ENCODE results near the gene XKRX.

Gene XKRX

DNA sequence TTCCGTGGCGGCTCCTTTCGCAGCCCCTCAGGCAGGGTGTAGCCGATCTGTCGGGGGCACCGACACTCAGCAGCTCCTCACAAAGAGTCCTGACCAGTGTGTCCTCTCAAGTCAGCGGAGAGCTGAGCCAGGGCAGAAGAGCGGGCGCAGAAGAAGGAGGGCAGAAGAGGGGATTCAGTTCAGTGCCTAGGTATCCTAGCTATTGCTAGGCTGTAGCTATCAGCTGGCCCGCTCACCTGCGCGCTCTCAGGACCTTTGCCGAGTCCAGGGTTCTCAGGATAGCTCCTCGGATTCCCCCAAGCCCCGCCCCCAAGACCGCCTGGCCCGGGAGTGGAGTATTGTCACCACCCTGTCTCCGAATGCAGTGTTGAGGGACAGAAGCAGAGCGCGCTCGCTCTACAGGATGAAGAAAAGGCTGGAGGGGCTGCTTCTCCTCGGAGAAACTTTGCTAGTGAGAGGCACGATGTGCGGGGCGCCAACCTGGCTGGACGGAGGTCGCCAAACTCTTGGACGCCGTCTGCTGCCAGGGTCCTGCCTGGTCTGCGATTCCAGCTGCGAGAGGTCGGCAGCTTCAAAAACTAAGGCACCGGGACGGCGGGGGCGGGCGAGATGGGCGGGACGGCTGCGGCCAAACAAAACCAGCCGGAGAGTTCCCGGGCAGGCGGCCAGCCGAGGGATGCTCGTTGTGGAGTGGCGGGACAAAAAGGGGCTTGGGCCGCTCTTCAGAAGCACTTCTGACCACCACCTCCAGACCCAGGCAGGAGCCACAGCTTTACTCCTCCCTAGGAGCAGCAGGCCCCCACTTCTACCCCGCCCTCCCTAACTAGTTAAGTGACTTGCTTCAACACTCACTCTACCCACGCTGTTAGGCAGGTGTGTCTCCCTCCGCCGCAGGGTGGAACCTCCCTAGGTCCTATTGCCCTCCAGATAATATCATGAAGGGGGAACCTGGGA is at the start of gene XKRX:
Gene XKRX, minus strand, starts transcription at position 258 of the 954 bp plus-strand sequence. CDS start 613 bp downstream, outside the sequence.
- no peaks in the 10 kb centered on the region for H3K27me3 ChIP-seq (ENCODE audit: insufficient read depth, low read length, poor library complexity)
- no peak within 1 kb of the TSS for H3K4me3 ChIP-seq (ENCODE audit: low read depth in 1 of 2, low read length in 2 of 2)
- no peak within 1 kb of the TSS for H3K9ac ChIP-seq (ENCODE audit: low read depth, low read length)
- no peaks in the 10 kb centered on the region for H3K36me3 ChIP-seq (ENCODE audit: insufficient read depth, low read length)
- ATAC-seq (ENCODE audit: insufficient read depth, low read depth) (no peak), DNase-seq (no peak)
- no peaks in the 10 kb centered on the region for H3K79me2 ChIP-seq (ENCODE audit: insufficient read depth, low read length)
- TF ChIP-seq, protein P1, sequence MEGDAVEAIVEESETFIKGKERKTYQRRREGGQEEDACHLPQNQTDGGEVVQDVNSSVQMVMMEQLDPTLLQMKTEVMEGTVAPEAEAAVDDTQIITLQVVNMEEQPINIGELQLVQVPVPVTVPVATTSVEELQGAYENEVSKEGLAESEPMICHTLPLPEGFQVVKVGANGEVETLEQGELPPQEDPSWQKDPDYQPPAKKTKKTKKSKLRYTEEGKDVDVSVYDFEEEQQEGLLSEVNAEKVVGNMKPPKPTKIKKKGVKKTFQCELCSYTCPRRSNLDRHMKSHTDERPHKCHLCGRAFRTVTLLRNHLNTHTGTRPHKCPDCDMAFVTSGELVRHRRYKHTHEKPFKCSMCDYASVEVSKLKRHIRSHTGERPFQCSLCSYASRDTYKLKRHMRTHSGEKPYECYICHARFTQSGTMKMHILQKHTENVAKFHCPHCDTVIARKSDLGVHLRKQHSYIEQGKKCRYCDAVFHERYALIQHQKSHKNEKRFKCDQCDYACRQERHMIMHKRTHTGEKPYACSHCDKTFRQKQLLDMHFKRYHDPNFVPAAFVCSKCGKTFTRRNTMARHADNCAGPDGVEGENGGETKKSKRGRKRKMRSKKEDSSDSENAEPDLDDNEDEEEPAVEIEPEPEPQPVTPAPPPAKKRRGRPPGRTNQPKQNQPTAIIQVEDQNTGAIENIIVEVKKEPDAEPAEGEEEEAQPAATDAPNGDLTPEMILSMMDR (IDR thresholded peaks at IDR 0.05; ENCODE audit: borderline replicate concordance, extremely low read depth, low read length, poor library complexity, severe bottlenecking): no peak
- no peak for TF ChIP-seq EZH2 (IDR thresholded peaks at IDR 0.05; ENCODE audit: borderline replicate concordance, low read depth, low read length, severe bottlenecking)
- H2AFZ ChIP-seq (ENCODE audit: low read depth, low read length): no peak within 1 kb of the TSS
- H3K27ac ChIP-seq (ENCODE audit: low read length): no peak within 1 kb of the TSS
- H3K9me3 ChIP-seq (ENCODE audit: insufficient read depth, low read length, severe bottlenecking): no peaks in the 10 kb centered on the region
- no peaks in the 10 kb centered on the region for H4K20me1 ChIP-seq (ENCODE audit: insufficient read depth, low read length)
- no peak within 1 kb of the TSS for H3K4me2 ChIP-seq (ENCODE audit: insufficient read depth, low read length)
- no peaks in the 10 kb centered on the region for H3K4me1 ChIP-seq (ENCODE audit: insufficient read depth, low read length)

GRCh38 chrX:100976211-100976610 is 47.5 kb upstream of the XKRX start:
- Histone ChIP-seq H3K36me3 (ENCODE audit: insufficient read depth, low read length) (no peaks in the 10 kb centered on the region), H2AFZ (ENCODE audit: low read depth, low read length) (no peak overlapping the region), H3K79me2 (ENCODE audit: insufficient read depth, low read length) (no peaks in the 10 kb centered on the region), H3K9ac (ENCODE audit: low read depth, low read length) (no peak overlapping the region), H3K4me2 (ENCODE audit: insufficient read depth, low read length) (no peak overlapping the region), H3K27me3 (ENCODE audit: insufficient read depth, low read length, poor library complexity) (no peaks in the 10 kb centered on the region), H3K9me3 (ENCODE audit: insufficient read depth, low read length, severe bottlenecking) (no peaks in the 10 kb centered on the region), H4K20me1 (ENCODE audit: insufficient read depth, low read length) (no peaks in the 10 kb centered on the region), H3K27ac (ENCODE audit: low read length) (no peak overlapping the region), H3K4me1 (ENCODE audit: insufficient read depth, low read length) (no peaks in the 10 kb centered on the region), H3K4me3 (ENCODE audit: low read depth in 1 of 2, low read length in 2 of 2) (no peak overlapping the region)
- DNase-seq (no peak), ATAC-seq (ENCODE audit: insufficient read depth, low read depth) (no peak)
- TF ChIP-seq, protein P1 (IDR thresholded peaks at IDR 0.05; ENCODE audit: borderline replicate concordance, extremely low read depth, low read length, poor library complexity, severe bottlenecking): no peak
- TF ChIP-seq EZH2 (IDR thresholded peaks at IDR 0.05; ENCODE audit: borderline replicate concordance, low read depth, low read length, severe bottlenecking): no peak

- TF ChIP-seq EZH2 (IDR thresholded peaks at IDR 0.05; ENCODE audit: borderline replicate concordance, low read depth, low read length, severe bottlenecking): no peak
- TF ChIP-seq, protein P1 (IDR thresholded peaks at IDR 0.05; ENCODE audit: borderline replicate concordance, extremely low read depth, low read length, poor library complexity, severe bottlenecking): no peak
- H3K4me2 ChIP-seq (ENCODE audit: insufficient read depth, low read length): no peak overlapping the region
- no peak for DNase-seq
- H3K4me1 ChIP-seq (ENCODE audit: insufficient read depth, low read length): no peaks in the 10 kb centered on the region
- no peak overlapping the region for H2AFZ ChIP-seq (ENCODE audit: low read depth, low read length)
- no peaks in the 10 kb centered on the region for H3K9me3 ChIP-seq (ENCODE audit: insufficient read depth, low read length, severe bottlenecking)
- no peak for ATAC-seq (ENCODE audit: insufficient read depth, low read depth)
- H3K36me3 ChIP-seq (ENCODE audit: insufficient read depth, low read length): no peaks in the 10 kb centered on the region
- no peaks in the 10 kb centered on the region for H3K79me2 ChIP-seq (ENCODE audit: insufficient read depth, low read length)
- H3K9ac ChIP-seq (ENCODE audit: low read depth, low read length): no peak overlapping the region
- no peak overlapping the region for H3K27ac ChIP-seq (ENCODE audit: low read length)
- H4K20me1 ChIP-seq (ENCODE audit: insufficient read depth, low read length): no peaks in the 10 kb centered on the region
- no peaks in the 10 kb centered on the region for H3K27me3 ChIP-seq (ENCODE audit: insufficient read depth, low read length, poor library complexity)
- H3K4me3 ChIP-seq (ENCODE audit: low read depth in 1 of 2, low read length in 2 of 2): no peak overlapping the region
Measured at GRCh38 chrX:100975212-100975611, 46.5 kb upstream of the XKRX start.

All from DND-41 (cell line).